ENCODE data around the gene PLLP.

Gene PLLP

DNA sequence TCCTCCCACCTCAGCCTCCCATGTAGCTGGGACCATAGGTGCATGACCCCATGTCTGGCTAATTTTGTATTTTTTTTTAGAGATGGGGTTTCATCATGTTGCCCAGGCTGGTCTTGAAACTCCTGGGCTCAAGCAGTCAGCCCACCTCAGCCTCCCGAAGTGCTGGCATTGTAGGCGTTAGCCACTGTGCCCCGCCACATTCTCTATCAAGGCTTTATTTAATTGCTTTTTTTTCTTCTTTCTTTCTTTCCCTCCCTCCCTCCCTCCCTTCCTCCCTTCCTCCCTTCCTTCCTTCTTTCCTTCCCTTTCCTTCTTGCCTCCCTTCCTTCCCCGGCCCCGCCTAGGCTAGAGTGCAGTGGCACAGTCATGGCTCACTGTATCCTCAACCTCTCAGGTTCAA, 74.7 kb downstream of the PLLP start:
- DNase-seq: no peak

DNA sequence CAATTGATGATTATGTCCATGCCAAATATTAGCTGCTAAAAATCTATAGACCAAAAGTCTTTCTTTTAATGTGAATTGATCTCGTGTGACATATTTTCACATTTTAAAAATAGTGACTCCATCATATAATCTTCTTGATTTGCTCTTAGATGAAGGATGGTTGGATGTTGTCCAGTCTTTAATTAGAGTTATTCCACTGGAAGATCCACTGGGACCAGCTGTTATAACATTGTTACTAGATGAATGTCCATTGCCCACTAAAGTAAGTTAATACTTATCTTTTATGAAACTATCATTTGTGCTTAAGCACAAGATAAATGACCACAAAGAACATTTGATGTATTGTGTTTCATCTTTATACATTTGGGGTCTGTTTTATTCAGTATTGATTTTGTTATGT, 75.5 kb downstream of the PLLP start:
- no peak for DNase-seq
